ENCODE measurements around the gene VPS8.

Gene VPS8

DNA sequence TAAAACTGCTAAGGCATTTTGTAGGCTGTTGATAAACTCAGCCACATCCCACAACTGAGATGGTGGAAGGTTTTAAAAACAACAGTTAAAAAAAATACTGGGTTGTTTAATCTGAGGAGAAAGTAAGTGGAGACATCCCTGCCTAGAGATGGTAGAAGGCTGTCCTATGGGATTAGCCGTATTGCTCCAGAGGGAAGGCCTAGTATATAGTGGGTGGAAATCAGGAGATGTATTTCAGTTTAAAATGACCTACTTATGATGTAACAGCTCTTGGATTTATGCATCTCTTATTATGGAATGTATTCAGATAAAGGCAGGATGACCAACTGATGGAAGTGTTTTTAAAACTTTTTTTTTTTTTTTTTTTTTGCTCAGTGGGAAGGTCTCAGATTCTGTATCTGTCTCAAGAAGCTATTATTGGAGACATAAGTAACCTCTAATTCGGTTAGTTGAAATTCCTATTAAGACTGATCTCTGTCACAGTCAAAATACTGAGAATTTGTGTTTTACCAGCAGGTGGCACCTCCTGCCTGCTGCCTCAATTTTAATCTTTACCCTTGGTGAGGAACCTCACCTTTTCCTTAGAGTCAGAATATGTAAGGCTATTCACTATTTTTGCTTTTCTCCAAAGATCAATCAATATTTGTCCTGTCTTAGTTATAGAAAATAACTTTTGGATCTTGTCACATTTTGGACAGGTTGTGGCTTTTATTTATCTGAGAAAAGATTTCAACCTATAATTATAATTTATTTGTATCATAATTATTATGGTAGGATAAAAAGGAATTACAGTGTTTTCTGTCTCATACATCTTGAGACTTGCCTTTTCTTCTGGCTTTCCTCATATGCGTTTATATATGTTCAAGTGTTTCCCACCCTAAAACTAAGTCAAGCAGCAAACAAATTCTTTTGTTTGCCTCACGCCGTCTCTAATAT is 63.0 kb downstream of the VPS8 start:
- no peak for DNase-seq (ENCODE audit: insufficient read length, low spot score)
- TF ChIP-seq SPI1 (IDR thresholded peaks at IDR 0.05; ENCODE audit: low read depth, low read length) (no peak), POLR2AphosphoS5 (IDR thresholded peaks at IDR 0.05; ENCODE audit: low read depth, low read length) (no peak), TAF1 (IDR thresholded peaks at IDR 0.05; ENCODE audit: low read depth, low read length) (no peak), PAX5 (IDR thresholded peaks at IDR 0.05; ENCODE audit: insufficient read depth, low read length, severe bottlenecking) (no peak)
- FAIRE-seq = peak; percentile 82

DNA sequence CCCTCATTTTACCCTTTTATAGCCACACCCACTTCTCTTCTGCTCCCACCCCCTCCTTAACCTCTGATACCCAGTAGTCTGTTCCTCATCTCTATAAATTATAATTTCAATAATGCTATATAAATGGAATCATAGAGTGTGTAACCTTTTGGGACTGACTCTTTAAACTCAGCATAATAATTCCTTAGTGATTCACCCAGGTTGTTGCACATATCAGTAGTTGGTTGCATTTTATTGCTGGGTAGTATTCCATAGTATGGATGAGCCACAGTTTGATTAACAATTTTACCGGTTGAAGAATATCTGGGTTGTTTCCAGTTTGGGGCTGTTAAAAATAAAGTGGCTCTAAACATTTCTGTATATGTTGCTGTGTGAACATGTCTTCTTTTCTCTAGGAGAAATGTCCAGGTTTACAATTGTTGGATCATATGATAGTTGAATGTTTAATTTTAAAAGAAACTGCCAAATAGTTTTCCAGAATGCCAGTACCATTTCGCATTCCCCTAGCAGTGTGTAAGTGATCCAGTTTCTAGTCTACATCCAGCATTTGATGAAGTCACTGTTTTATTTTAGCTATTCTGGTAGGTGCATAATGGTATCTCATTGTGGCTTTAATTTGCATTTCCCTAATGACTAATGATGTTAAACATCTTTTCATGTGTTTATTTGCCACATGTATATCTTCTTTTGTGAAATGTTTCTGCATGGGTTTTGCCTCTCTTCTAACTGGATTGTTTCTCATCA is 68.5 kb downstream of the VPS8 start:
- no peak for TF ChIP-seq PAX5 (IDR thresholded peaks at IDR 0.05; ENCODE audit: insufficient read depth, low read length, severe bottlenecking)
- FAIRE-seq (peak; percentile 38), DNase-seq (ENCODE audit: insufficient read length, low spot score) (no peak)

DNA sequence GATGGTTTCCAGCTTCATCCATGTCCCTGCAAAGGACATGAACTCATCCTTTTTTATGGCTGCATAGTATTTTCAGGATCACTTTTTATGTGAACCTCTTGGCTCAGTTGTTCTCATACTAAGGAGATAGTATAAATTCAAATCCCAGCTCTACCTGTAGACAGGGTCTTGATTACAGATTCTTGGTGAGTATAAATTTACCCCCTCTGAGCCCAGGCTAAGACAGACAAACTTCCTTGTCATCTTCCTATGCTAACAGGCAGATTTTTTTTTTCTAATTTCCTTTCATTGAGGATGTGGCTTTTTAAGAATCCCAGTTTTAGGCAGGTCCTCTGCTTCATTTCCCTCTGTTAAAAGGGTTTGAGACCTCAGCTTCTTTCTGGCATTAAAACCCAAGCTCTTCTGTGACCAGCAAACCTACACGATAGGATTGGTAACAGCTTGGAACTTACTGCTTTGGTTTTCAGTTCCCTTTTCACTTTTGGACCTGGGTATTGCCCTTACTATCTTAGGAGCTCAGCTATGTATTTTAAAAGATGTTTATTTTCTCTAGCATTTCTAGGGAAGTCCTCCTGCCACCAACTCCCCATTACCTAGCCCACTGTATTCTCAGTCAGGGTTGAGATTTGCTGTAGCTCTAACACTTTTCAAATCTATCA is 72.5 kb downstream of the VPS8 start:
- TF ChIP-seq SPI1 (IDR thresholded peaks at IDR 0.05; ENCODE audit: low read depth, low read length) (peak; percentile 96), POU2F2 (IDR thresholded peaks at IDR 0.05; ENCODE audit: low read depth, low read length) (no peak)
- peak; percentile 88 for FAIRE-seq
- DNase-seq (ENCODE audit: insufficient read length, low spot score) = peak; percentile 18

DNA sequence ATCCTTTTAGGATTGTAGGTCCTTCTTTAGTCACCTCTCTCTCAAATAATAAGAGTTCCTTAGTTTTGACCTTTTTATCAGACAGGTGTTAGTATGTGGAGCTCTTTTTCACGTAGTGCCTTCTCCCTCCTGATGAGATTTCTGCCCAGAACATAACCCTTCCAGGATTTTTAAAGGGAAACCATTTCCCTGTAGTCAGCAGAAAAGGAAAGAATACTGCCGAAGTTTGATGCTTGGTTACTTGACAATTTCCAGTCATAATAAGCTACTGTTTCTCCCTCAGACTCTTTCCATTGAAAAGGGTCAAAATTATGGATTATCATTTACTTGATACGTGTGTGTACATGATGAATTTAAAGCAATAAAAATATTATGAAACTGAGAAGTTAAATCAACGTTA is 73.1 kb downstream of the VPS8 start:
- no peak for FAIRE-seq
- no peak for DNase-seq (ENCODE audit: insufficient read length, low spot score)
- TF ChIP-seq POLR2AphosphoS5 (IDR thresholded peaks at IDR 0.05; ENCODE audit: low read depth, low read length) (no peak), POLR2A (IDR thresholded peaks at IDR 0.05; ENCODE audit: low read depth, low read length) (no peak), TAF1 (IDR thresholded peaks at IDR 0.05; ENCODE audit: low read depth, low read length) (no peak), PAX5 (IDR thresholded peaks at IDR 0.05; ENCODE audit: insufficient read depth, low read length, severe bottlenecking) (no peak), SPI1 (IDR thresholded peaks at IDR 0.05; ENCODE audit: low read depth, low read length) (no peak), POU2F2 (IDR thresholded peaks at IDR 0.05; ENCODE audit: low read depth, low read length) (no peak)

DNA sequence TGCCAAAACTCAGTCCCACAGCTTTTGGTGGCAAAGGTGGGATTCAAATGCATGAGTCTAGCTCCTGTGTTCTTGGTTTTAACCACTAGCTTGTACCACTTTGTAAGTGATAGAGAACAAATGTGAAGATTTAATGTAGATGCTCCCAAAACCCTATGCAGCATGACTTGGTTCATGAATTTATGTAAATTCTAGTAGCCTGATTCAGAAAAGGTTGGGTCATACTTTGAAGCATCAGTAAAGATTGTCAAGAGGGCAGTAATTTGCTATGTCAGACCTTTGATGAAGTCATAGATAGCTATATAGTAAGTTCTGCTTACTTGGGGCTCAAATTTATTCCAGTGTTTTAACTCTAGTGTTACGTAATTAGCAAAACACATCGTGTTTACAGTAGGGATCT is 75.6 kb downstream of the VPS8 start:
- FAIRE-seq (no peak), DNase-seq (ENCODE audit: insufficient read length, low spot score) (no peak)
- TF ChIP-seq POLR2A (IDR thresholded peaks at IDR 0.05; ENCODE audit: low read depth, low read length) = no peak
- no peak for TF ChIP-seq SPI1 (IDR thresholded peaks at IDR 0.05; ENCODE audit: low read depth, low read length)
- TF ChIP-seq TAF1 (IDR thresholded peaks at IDR 0.05; ENCODE audit: low read depth, low read length) = no peak
- TF ChIP-seq POU2F2 (IDR thresholded peaks at IDR 0.05; ENCODE audit: low read depth, low read length) = no peak
- TF ChIP-seq POLR2AphosphoS5 (IDR thresholded peaks at IDR 0.05; ENCODE audit: low read depth, low read length) = no peak
- TF ChIP-seq PAX5 (IDR thresholded peaks at IDR 0.05; ENCODE audit: insufficient read depth, low read length, severe bottlenecking) = no peak

DNA sequence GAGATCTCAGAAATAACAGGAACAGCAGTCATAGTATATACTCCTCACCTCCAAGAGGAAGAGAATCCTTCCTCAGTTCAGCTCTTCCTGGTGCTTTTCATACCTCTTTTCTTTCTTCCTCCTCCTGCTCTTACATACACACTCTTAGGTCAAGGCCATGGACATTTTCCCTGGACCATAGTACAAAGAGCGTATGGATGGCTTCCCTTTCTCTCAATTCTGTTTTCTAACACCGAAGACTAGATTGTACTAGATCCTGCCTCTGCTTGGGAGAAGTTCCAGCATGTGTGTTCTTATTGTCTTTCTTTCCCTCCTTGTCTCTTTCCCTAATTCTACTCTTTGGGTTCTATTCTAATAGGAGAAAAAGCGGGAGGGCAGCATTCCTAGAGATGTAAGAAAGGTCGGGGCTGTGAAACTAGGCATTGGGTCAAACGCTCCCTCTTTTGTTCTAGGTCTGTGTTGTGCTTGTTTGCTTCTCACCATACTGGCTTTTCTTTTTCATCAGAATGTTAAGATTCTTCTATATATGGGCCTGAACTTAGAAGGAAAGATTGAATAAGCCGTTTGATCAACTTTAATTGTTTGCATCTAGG is 77.4 kb downstream of the VPS8 start:
- DNase-seq (ENCODE audit: insufficient read length, low spot score) (no peak), FAIRE-seq (no peak)
- TF ChIP-seq TAF1 (IDR thresholded peaks at IDR 0.05; ENCODE audit: low read depth, low read length) = no peak
- no peak for TF ChIP-seq POU2F2 (IDR thresholded peaks at IDR 0.05; ENCODE audit: low read depth, low read length)
- no peak for TF ChIP-seq POLR2AphosphoS5 (IDR thresholded peaks at IDR 0.05; ENCODE audit: low read depth, low read length)
- TF ChIP-seq SPI1 (IDR thresholded peaks at IDR 0.05; ENCODE audit: low read depth, low read length) = no peak
- no peak for TF ChIP-seq PAX5 (IDR thresholded peaks at IDR 0.05; ENCODE audit: insufficient read depth, low read length, severe bottlenecking)
- no peak for TF ChIP-seq POLR2A (IDR thresholded peaks at IDR 0.05; ENCODE audit: low read depth, low read length)

DNA sequence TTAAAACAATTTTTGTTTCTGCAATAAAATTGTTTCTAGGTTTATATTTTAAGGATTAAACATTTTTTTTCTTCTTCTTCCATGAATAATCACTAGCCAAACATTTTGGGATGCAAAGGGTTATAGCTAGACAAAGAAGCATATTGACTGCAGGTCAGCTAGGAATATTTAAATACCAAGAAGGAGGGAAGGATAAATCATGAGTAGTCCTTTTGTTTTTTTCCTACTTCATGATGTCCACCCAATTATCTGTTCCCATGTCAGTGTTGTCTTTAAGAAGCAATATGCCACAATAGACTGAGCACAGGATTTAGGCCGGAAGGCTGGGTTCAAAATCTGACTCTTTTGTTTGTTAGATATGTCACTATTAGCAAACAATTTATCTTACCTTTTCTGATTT is 82.1 kb downstream of the VPS8 start:
- no peak for TF ChIP-seq SPI1 (IDR thresholded peaks at IDR 0.05; ENCODE audit: low read depth, low read length)
- TF ChIP-seq POLR2A (IDR thresholded peaks at IDR 0.05; ENCODE audit: low read depth, low read length) = no peak
- TF ChIP-seq POU2F2 (IDR thresholded peaks at IDR 0.05; ENCODE audit: low read depth, low read length) = no peak
- FAIRE-seq = no peak
- no peak for DNase-seq (ENCODE audit: insufficient read length, low spot score)

DNA sequence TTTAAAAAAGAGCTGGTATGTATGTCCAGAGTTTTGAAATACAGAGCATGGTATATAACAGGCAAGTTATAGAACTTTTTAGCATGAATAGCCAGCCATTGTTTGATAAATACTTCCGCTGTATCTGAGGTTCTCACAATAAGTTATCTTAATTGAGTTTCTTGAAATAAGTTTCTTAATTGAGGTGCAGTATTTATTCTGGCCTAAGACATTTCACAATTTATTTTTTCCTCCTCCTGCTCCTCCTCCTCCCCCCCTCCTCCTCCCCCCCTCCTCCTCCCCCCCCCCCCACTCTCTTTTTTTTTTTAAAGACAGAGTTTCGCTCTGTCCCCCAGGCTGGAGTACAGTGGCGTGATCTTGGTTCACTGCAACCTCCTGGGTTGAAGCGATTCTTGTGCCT is 83.4 kb downstream of the VPS8 start:
- TF ChIP-seq POLR2A (IDR thresholded peaks at IDR 0.05; ENCODE audit: low read depth, low read length) (no peak), SPI1 (IDR thresholded peaks at IDR 0.05; ENCODE audit: low read depth, low read length) (no peak), PAX5 (IDR thresholded peaks at IDR 0.05; ENCODE audit: insufficient read depth, low read length, severe bottlenecking) (no peak), TAF1 (IDR thresholded peaks at IDR 0.05; ENCODE audit: low read depth, low read length) (no peak), POLR2AphosphoS5 (IDR thresholded peaks at IDR 0.05; ENCODE audit: low read depth, low read length) (no peak), POU2F2 (IDR thresholded peaks at IDR 0.05; ENCODE audit: low read depth, low read length) (no peak)
- no peak for FAIRE-seq
- no peak for DNase-seq (ENCODE audit: insufficient read length, low spot score)

DNA sequence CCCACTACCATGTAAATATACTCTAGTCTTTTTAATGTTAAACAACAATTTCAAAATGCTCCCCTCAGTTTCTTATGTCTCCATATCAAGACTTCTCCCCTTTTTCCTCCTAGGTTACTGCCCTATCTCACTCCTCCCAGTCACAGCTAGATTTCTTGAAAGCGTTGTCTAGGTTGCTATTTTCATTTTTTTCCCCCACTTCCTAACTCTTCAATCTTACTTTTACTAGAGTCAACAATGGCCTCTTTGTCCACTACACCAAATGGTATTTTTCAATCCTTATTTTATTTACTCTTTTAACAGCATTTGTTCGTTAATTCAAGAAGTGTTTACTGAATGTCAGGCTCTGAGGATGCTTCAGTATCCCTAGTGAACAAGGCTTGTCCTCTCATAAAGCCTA is 84.4 kb downstream of the VPS8 start:
- DNase-seq (ENCODE audit: insufficient read length, low spot score) (no peak), FAIRE-seq (no peak)
- TF ChIP-seq PAX5 (IDR thresholded peaks at IDR 0.05; ENCODE audit: insufficient read depth, low read length, severe bottlenecking) (no peak), TAF1 (IDR thresholded peaks at IDR 0.05; ENCODE audit: low read depth, low read length) (no peak), POU2F2 (IDR thresholded peaks at IDR 0.05; ENCODE audit: low read depth, low read length) (no peak), POLR2A (IDR thresholded peaks at IDR 0.05; ENCODE audit: low read depth, low read length) (no peak), POLR2AphosphoS5 (IDR thresholded peaks at IDR 0.05; ENCODE audit: low read depth, low read length) (no peak), SPI1 (IDR thresholded peaks at IDR 0.05; ENCODE audit: low read depth, low read length) (no peak)

All from GM12891 (cell line).